ENCODE data around the gene LYG1. TPM values are rescaled to one million over a fixed set of nuclear protein-coding genes. Genes with fewer than 3 reads are reported as not detected.

The LYG1 gene
- total and polyA plus RNA-seq, 9 of the 15 experiments (the other 6 are each of a cell fraction or from before 2014, with no cell fraction given) = 0.64 to 2.6 (median 1.2) TPM

- TF ChIP-seq PRDM10 (IDR thresholded peaks at IDR 0.05; ENCODE audit: partially characterized antibody) (peak; percentile 20), ZNF311 (CRISPR knock-in tag; IDR thresholded peaks at IDR 0.05) (no peak), HNRNPUL1 (IDR thresholded peaks at IDR 0.05; ENCODE audit: low read length) (no peak), XRCC4 (IDR thresholded peaks at IDR 0.05; ENCODE audit: extremely low read depth, insufficient read depth, insufficient read length) (no peak)
Measured at GRCh38 chr2:99238599-99238998, 62.4 kb downstream of the LYG1 start (continued).

Other genes starting within 250 kb of the LYG1 start
Only the 7 nearest of the 9 such genes appear.
- gene TSGA10, start 146.3 kb downstream of the LYG1 start, total RNA-seq (2014; rRNA removed) = 2.7 and 6.1 TPM in 2 replicates
- gene TSGA10, start 146.3 kb downstream of the LYG1 start, total RNA-seq (2014; rRNA removed; fragmentation: Illumina TruSeq; extraction: Trizol) = 2.9 and 3.5 TPM in 2 replicates
- gene TSGA10, start 146.3 kb downstream of the LYG1 start, total RNA-seq (2015; rRNA removed; fragmentation: Illumina TruSeq; extraction: Trizol) = 5.2 and 5.8 TPM in 2 replicates
- gene TSGA10, start 146.3 kb downstream of the LYG1 start, total RNA-seq (2021) = 2.8 TPM in 2 replicates
- gene TSGA10, start 146.3 kb downstream of the LYG1 start, polyA plus RNA-seq (2011; rRNA removed) = 2.7 and 3.2 TPM in 2 replicates
- 1.9 and 3.5 TPM in 2 replicates for gene TSGA10, start 146.3 kb downstream of the LYG1 start, polyA plus RNA-seq (2014; fragmentation: Illumina TruSeq; extraction: Trizol)
- gene TSGA10, start 146.3 kb downstream of the LYG1 start, polyA plus RNA-seq (2014; fragmentation: Nextera tagmentation; extraction: Ambion mirVana) = 1 to 10 TPM; 2.1 to 3.5 TPM
- 5.8 and 11.3 TPM in 2 replicates for gene TSGA10, start 146.3 kb downstream of the LYG1 start, polyA plus RNA-seq (2014; rRNA removed)
- 6.7 and 10.4 TPM in 2 replicates for gene LIPT1, start 146.2 kb downstream of the LYG1 start, total RNA-seq (2014; rRNA removed)
- gene LIPT1, start 146.2 kb downstream of the LYG1 start, total RNA-seq (2014; rRNA removed; fragmentation: Illumina TruSeq; extraction: Trizol) = 9.7 and 11.6 TPM in 2 replicates
- gene LIPT1, start 146.2 kb downstream of the LYG1 start, total RNA-seq (2015; rRNA removed; fragmentation: Illumina TruSeq; extraction: Trizol) = 9.2 and 9.5 TPM in 2 replicates
- gene LIPT1, start 146.2 kb downstream of the LYG1 start, total RNA-seq (2021) = 6.4 and 8.6 TPM in 2 replicates
- gene LIPT1, start 146.2 kb downstream of the LYG1 start, polyA plus RNA-seq (2011; rRNA removed) = 13.3 and 17.6 TPM in 2 replicates
- gene LIPT1, start 146.2 kb downstream of the LYG1 start, polyA plus RNA-seq (2014; fragmentation: Illumina TruSeq; extraction: Trizol) = 11.7 and 11.9 TPM in 2 replicates
- gene LIPT1, start 146.2 kb downstream of the LYG1 start, polyA plus RNA-seq (2014; fragmentation: Nextera tagmentation; extraction: Ambion mirVana) = 10 to 100 TPM; 16.3 to 18.3 TPM
- 10.5 and 12.1 TPM in 2 replicates for gene LIPT1, start 146.2 kb downstream of the LYG1 start, polyA plus RNA-seq (2014; rRNA removed)
- 23.7 and 25.5 TPM in 2 replicates for gene MITD1, start 120.1 kb downstream of the LYG1 start, total RNA-seq (2014; rRNA removed)
- 42.8 and 46.2 TPM in 2 replicates for gene MITD1, start 120.1 kb downstream of the LYG1 start, total RNA-seq (2014; rRNA removed; fragmentation: Illumina TruSeq; extraction: Trizol)
- gene MITD1, start 120.1 kb downstream of the LYG1 start, total RNA-seq (2015; rRNA removed; fragmentation: Illumina TruSeq; extraction: Trizol) = 47.1 and 50.9 TPM in 2 replicates
- gene MITD1, start 120.1 kb downstream of the LYG1 start, total RNA-seq (2021) = 19.6 and 20.5 TPM in 2 replicates
- gene MITD1, start 120.1 kb downstream of the LYG1 start, polyA plus RNA-seq (2011; rRNA removed) = 22.9 and 30.7 TPM in 2 replicates
- 36.6 and 43.2 TPM in 2 replicates for gene MITD1, start 120.1 kb downstream of the LYG1 start, polyA plus RNA-seq (2014; fragmentation: Illumina TruSeq; extraction: Trizol)
- 10 to 100 TPM; 62.3 to 71.8 TPM for gene MITD1, start 120.1 kb downstream of the LYG1 start, polyA plus RNA-seq (2014; fragmentation: Nextera tagmentation; extraction: Ambion mirVana)
- 42.4 and 48.7 TPM in 2 replicates for gene MITD1, start 120.1 kb downstream of the LYG1 start, polyA plus RNA-seq (2014; rRNA removed)
- 66.6 and 73.2 TPM in 2 replicates for gene MRPL30, start 120.0 kb downstream of the LYG1 start, total RNA-seq (2014; rRNA removed)
- gene MRPL30, start 120.0 kb downstream of the LYG1 start, total RNA-seq (2014; rRNA removed; fragmentation: Illumina TruSeq; extraction: Trizol) = 97.0 and 106 TPM in 2 replicates
- gene MRPL30, start 120.0 kb downstream of the LYG1 start, total RNA-seq (2015; rRNA removed; fragmentation: Illumina TruSeq; extraction: Trizol) = 88.8 and 100 TPM in 2 replicates
- gene MRPL30, start 120.0 kb downstream of the LYG1 start, total RNA-seq (2021) = 64.0 and 69.7 TPM in 2 replicates
- gene MRPL30, start 120.0 kb downstream of the LYG1 start, polyA plus RNA-seq (2011; rRNA removed) = 71.8 and 87.0 TPM in 2 replicates
- 108 and 123 TPM in 2 replicates for gene MRPL30, start 120.0 kb downstream of the LYG1 start, polyA plus RNA-seq (2014; fragmentation: Illumina TruSeq; extraction: Trizol)
- 100 to 1,000 TPM in 1 of 2 experiments, 10 to 100 TPM in 1; 63.3 to 130 TPM for gene MRPL30, start 120.0 kb downstream of the LYG1 start, polyA plus RNA-seq (2014; fragmentation: Nextera tagmentation; extraction: Ambion mirVana)
- 70.8 and 74.9 TPM in 2 replicates for gene MRPL30, start 120.0 kb downstream of the LYG1 start, polyA plus RNA-seq (2014; rRNA removed)
- not detected in 2 replicates for gene LYG2, start 45.5 kb downstream of the LYG1 start, total RNA-seq (2014; rRNA removed)
- gene LYG2, start 45.5 kb downstream of the LYG1 start, total RNA-seq (2014; rRNA removed; fragmentation: Illumina TruSeq; extraction: Trizol) = not detected in 2 replicates
- gene LYG2, start 45.5 kb downstream of the LYG1 start, total RNA-seq (2015; rRNA removed; fragmentation: Illumina TruSeq; extraction: Trizol) = 0.34 TPM in 1 of 2 replicates, not detected in the other
- gene LYG2, start 45.5 kb downstream of the LYG1 start, total RNA-seq (2021) = not detected in 2 replicates
- not detected in 2 replicates for gene LYG2, start 45.5 kb downstream of the LYG1 start, polyA plus RNA-seq (2011; rRNA removed)
- gene LYG2, start 45.5 kb downstream of the LYG1 start, polyA plus RNA-seq (2014; fragmentation: Illumina TruSeq; extraction: Trizol) = not detected in 2 replicates
- gene LYG2, start 45.5 kb downstream of the LYG1 start, polyA plus RNA-seq (2014; fragmentation: Nextera tagmentation; extraction: Ambion mirVana) = under 1 TPM; 0.15 to 0.21 TPM
- 0.17 TPM in 1 of 2 replicates, not detected in the other for gene LYG2, start 45.5 kb downstream of the LYG1 start, polyA plus RNA-seq (2014; rRNA removed)
- 34.4 and 39.2 TPM in 2 replicates for gene TXNDC9, start 35.1 kb upstream of the LYG1 start, total RNA-seq (2014; rRNA removed)
- gene TXNDC9, start 35.1 kb upstream of the LYG1 start, total RNA-seq (2014; rRNA removed; fragmentation: Illumina TruSeq; extraction: Trizol) = 75.8 and 85.2 TPM in 2 replicates
- 67.4 and 68.8 TPM in 2 replicates for gene TXNDC9, start 35.1 kb upstream of the LYG1 start, total RNA-seq (2015; rRNA removed; fragmentation: Illumina TruSeq; extraction: Trizol)
- 37.1 and 37.5 TPM in 2 replicates for gene TXNDC9, start 35.1 kb upstream of the LYG1 start, total RNA-seq (2021)
- gene TXNDC9, start 35.1 kb upstream of the LYG1 start, polyA plus RNA-seq (2011; rRNA removed) = 46.3 and 65.5 TPM in 2 replicates
- 58.3 and 58.4 TPM in 2 replicates for gene TXNDC9, start 35.1 kb upstream of the LYG1 start, polyA plus RNA-seq (2014; fragmentation: Illumina TruSeq; extraction: Trizol)
- 100 to 1,000 TPM; 194 to 211 TPM for gene TXNDC9, start 35.1 kb upstream of the LYG1 start, polyA plus RNA-seq (2014; fragmentation: Nextera tagmentation; extraction: Ambion mirVana)
- 44.6 and 51.3 TPM in 2 replicates for gene TXNDC9, start 35.1 kb upstream of the LYG1 start, polyA plus RNA-seq (2014; rRNA removed)
- 45.4 and 47.7 TPM in 2 replicates for gene EIF5B, start 36.2 kb upstream of the LYG1 start, total RNA-seq (2014; rRNA removed)
- 33.8 and 41.5 TPM in 2 replicates for gene EIF5B, start 36.2 kb upstream of the LYG1 start, total RNA-seq (2014; rRNA removed; fragmentation: Illumina TruSeq; extraction: Trizol)
- gene EIF5B, start 36.2 kb upstream of the LYG1 start, total RNA-seq (2015; rRNA removed; fragmentation: Illumina TruSeq; extraction: Trizol) = 45.1 and 48.8 TPM in 2 replicates
- gene EIF5B, start 36.2 kb upstream of the LYG1 start, total RNA-seq (2021) = 48.3 and 56.4 TPM in 2 replicates
- gene EIF5B, start 36.2 kb upstream of the LYG1 start, polyA plus RNA-seq (2011; rRNA removed) = 26.2 and 38.2 TPM in 2 replicates
- gene EIF5B, start 36.2 kb upstream of the LYG1 start, polyA plus RNA-seq (2014; fragmentation: Illumina TruSeq; extraction: Trizol) = 121 and 143 TPM in 2 replicates
- 10 to 100 TPM; 26.5 to 33.2 TPM for gene EIF5B, start 36.2 kb upstream of the LYG1 start, polyA plus RNA-seq (2014; fragmentation: Nextera tagmentation; extraction: Ambion mirVana)
- gene EIF5B, start 36.2 kb upstream of the LYG1 start, polyA plus RNA-seq (2014; rRNA removed) = 48.0 and 76.4 TPM in 2 replicates